ENCODE data around the gene CLDND2. TPM values are rescaled to one million over a fixed set of nuclear protein-coding genes. Genes with fewer than 3 reads are reported as not detected.

CLDND2 gene
- polyA plus RNA-seq, 4 donors = 0.25 to 4.1 (median 2.0) TPM; not detected in 1

- DNase-seq = peak in 1 of 2 donors; percentile 72
- Histone ChIP-seq H3K4me1 (ENCODE audit: control insufficient read depth in 3 of 3, insufficient read depth in 2 of 3, low read depth in 1 of 3, low read length in 2 of 3) (peaks cover 0 to 6% (median 0%) of the 10 kb centered on the region in 3 donors), H3K36me3 (ENCODE audit: control insufficient read depth in 3 of 3, insufficient read depth in 2 of 3, low read depth in 1 of 3, low read length in 3 of 3) (no peaks in the 10 kb centered on the region), H3K27ac (ENCODE audit: low read depth in 1 of 3, low read length in 2 of 3) (peak within 1 kb of the TSS in 2 of 3 donors; percentile 68 to 72), H3K4me3 (ENCODE audit: low read depth in 1 of 3, low read length in 3 of 3) (peak within 1 kb of the TSS in 1 of 3 donors; percentile 26), H3K27me3 (ENCODE audit: control insufficient read depth in 3 of 3, insufficient read depth in 3 of 3, low read length in 3 of 3) (no peaks in the 10 kb centered on the region), H3K9me3 (ENCODE audit: control insufficient read depth in 2 of 2, insufficient read depth in 1 of 2, low read depth in 1 of 2, low read length in 1 of 2) (no peaks in the 10 kb centered on the region)
- no peak for FAIRE-seq
- 47 to 63% (median 50%) methylated on average over 9 of the region's 9 CpGs for WGBS, 3 donors
Measured at GRCh38 chr19:51372649-51373504, 4.1 kb upstream of the CLDND2 start, which contains the start of gene NKG7. Gene NKG7 (minus strand): TSS chr19:51372654. CDS start chr19:51372535, 119 bp downstream.

DNA sequence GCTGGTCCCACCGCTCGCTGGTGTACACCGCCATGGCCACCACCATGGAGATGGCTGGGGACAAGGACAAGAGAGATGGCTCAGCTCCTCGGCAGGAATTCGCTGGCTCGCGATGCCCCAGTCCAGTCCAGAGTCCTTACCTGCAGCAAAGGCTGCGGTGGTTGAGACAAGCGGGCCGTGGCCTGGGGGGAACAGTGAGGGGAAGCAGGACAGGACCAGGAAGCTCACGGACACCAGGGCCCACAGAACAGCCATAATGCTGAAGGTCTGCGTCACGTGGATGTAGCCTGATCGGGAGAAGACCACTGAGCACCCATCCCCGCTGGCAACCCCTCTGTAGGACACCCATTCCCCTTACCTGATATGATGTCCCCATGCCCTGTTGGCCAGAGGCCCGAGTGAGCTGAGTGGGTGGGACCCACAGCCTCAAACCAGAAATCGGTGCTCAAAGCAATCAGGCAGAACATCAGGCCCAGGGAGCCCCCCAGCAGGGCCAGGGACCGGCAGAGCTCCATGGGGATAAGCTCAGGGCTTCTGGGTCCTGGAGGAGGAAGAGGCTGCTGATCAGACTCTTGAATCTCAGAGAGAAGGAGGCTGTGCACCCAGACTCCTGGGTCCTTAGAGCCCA is 3.3 kb upstream of the CLDND2 start:
- Histone ChIP-seq H3K27ac (ENCODE audit: low read depth in 1 of 3, low read length in 2 of 3) (peak overlapping the region in 2 of 3 donors; percentile 68 to 72), H3K9me3 (ENCODE audit: control insufficient read depth in 2 of 2, insufficient read depth in 1 of 2, low read depth in 1 of 2, low read length in 1 of 2) (no peaks in the 10 kb centered on the region), H3K4me3 (ENCODE audit: low read depth in 1 of 3, low read length in 3 of 3) (peak overlapping the region in 1 of 3 donors; percentile 26), H3K36me3 (ENCODE audit: control insufficient read depth in 3 of 3, insufficient read depth in 2 of 3, low read depth in 1 of 3, low read length in 3 of 3) (no peaks in the 10 kb centered on the region), H3K4me1 (ENCODE audit: control insufficient read depth in 3 of 3, insufficient read depth in 2 of 3, low read depth in 1 of 3, low read length in 2 of 3) (peaks cover 0 to 6% (median 0%) of the 10 kb centered on the region in 3 donors), H3K27me3 (ENCODE audit: control insufficient read depth in 3 of 3, insufficient read depth in 3 of 3, low read length in 3 of 3) (no peaks in the 10 kb centered on the region)
- FAIRE-seq = no peak
- WGBS, 3 donors = 61 to 82% (median 81%) methylated on average over 18 of the region's 18 CpGs
- DNase-seq = no peak

DNA sequence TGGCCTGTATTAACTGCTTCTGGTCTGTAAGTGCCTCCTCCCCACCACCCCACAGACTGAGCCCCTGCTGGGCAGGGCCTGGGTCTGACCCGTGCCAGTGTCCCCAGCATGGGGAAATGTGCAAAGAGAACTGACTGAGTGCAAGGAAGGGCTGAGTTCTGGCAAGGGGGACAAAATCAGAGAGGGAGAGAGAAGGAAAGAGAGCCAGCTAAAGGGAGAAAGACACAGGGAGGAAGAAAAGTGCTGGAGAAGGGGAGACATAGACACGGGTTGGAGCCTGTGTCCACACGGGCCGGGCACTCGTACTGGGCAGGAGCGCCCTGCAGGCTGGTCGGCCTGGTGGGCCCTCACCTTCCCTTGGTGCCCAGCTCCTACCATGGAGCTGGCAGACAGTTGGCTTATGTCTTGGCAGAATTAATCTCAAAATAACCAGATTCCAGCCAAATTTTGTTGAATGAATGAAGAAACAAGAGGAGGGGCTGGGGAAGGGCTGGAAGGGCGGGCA is 2.4 kb upstream of the CLDND2 start:
- DNase-seq (no peak), FAIRE-seq (no peak)
- Histone ChIP-seq H3K27ac (ENCODE audit: low read depth in 1 of 3, low read length in 2 of 3) (peak overlapping the region in 1 of 3 donors; percentile 6), H3K27me3 (ENCODE audit: control insufficient read depth in 3 of 3, insufficient read depth in 3 of 3, low read length in 3 of 3) (no peaks in the 10 kb centered on the region), H3K36me3 (ENCODE audit: control insufficient read depth in 3 of 3, insufficient read depth in 2 of 3, low read depth in 1 of 3, low read length in 3 of 3) (no peaks in the 10 kb centered on the region), H3K4me1 (ENCODE audit: control insufficient read depth in 3 of 3, insufficient read depth in 2 of 3, low read depth in 1 of 3, low read length in 2 of 3) (peaks cover 0 to 6% (median 0%) of the 10 kb centered on the region in 3 donors), H3K9me3 (ENCODE audit: control insufficient read depth in 2 of 2, insufficient read depth in 1 of 2, low read depth in 1 of 2, low read length in 1 of 2) (no peaks in the 10 kb centered on the region), H3K4me3 (ENCODE audit: low read depth in 1 of 3, low read length in 3 of 3) (peak overlapping the region in 1 of 3 donors; percentile 26)
- 67 to 81% (median 77%) methylated on average over 8 of the region's 8 CpGs for WGBS, 3 donors

DNA sequence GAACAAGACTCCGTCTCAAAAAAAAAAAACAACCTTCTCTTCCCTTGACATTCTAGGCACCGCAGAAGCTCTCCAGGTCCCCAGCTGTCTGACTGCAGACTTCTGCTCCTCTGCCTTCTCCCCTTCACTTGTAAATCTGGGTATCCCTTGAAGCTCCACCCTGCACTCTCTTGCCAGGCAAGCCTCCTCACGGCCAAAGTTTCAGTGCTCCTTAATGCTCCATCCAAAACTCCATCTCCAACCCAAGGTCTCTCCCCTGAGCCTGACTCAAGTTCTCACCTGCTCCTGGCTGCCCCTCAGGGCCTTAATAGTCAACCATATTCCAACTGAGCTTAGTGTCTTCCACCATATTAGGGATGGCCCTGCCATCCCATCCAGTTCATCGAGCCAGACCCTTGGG is 1.4 kb upstream of the CLDND2 start:
- Histone ChIP-seq H3K4me3 (ENCODE audit: low read depth in 1 of 3, low read length in 3 of 3) (no peak overlapping the region), H3K9me3 (ENCODE audit: control insufficient read depth in 2 of 2, insufficient read depth in 1 of 2, low read depth in 1 of 2, low read length in 1 of 2) (no peaks in the 10 kb centered on the region), H3K4me1 (ENCODE audit: control insufficient read depth in 3 of 3, insufficient read depth in 2 of 3, low read depth in 1 of 3, low read length in 2 of 3) (peaks cover 0 to 6% (median 0%) of the 10 kb centered on the region in 3 donors), H3K27ac (ENCODE audit: low read depth in 1 of 3, low read length in 2 of 3) (peak overlapping the region in 1 of 3 donors; percentile 8), H3K27me3 (ENCODE audit: control insufficient read depth in 3 of 3, insufficient read depth in 3 of 3, low read length in 3 of 3) (no peaks in the 10 kb centered on the region), H3K36me3 (ENCODE audit: control insufficient read depth in 3 of 3, insufficient read depth in 2 of 3, low read depth in 1 of 3, low read length in 3 of 3) (no peaks in the 10 kb centered on the region)
- DNase-seq (no peak), FAIRE-seq (no peak)
- 63 to 80% (median 72%) methylated on average over 3 to 4 of the region's 4 CpGs for WGBS, 3 donors

DNA sequence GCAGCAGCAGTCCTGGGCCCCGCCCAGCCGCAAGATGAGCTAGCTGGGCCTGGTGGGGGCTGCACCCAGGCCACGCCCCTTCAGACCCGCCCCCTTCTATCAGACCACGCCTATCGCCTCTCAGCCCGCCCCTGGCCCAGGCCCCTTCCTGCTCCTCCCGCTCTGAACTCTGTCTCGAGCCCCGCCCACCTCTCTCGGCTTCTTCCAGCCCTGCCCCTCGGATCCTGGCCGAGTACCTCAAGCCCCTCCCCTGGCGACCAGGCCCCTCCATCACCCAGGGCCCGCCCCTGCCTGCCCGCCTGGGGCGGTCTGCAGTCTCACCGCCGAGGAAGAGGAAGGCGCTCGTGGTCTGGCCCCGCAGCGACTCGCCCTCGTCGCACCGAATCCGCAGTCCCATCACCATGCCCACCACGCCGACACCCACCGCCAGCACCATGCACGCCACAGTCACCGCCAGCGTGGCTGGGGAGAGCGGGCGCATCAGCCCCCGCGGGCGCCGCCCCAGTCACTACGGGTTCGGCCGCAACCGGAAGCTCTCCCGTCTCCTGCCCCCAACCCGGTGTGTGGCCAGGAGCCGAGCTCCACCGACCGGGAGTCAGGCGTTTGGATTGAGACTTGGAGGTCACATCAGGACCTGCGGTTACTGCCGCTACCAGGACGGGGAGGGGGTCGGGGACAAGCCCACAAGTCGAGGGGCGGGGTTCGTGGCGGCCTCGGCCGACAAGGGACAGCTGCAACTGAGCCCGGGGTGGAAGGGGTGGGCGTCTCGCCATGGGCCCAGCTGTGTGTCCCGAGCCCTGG is 1.0 kb downstream of the CLDND2 start:
- WGBS, 3 donors = 0 to 1% (median 0%) methylated on average over 42 to 64 of the region's 64 CpGs
- H3K36me3 ChIP-seq (ENCODE audit: control insufficient read depth in 3 of 3, insufficient read depth in 2 of 3, low read depth in 1 of 3, low read length in 3 of 3) = peaks cover 0 to 5% (median 0%) of the 10 kb centered on the region in 3 donors
- DNase-seq (peak; percentile 98 to 100), FAIRE-seq (no peak)
- H3K27ac ChIP-seq (ENCODE audit: low read depth in 1 of 3, low read length in 2 of 3) = peak overlapping the region; percentile 93 to 95 (median 93)
- peaks cover 0 to 24% (median 0%) of the 10 kb centered on the region in 3 donors for H3K4me1 ChIP-seq (ENCODE audit: control insufficient read depth in 3 of 3, insufficient read depth in 2 of 3, low read depth in 1 of 3, low read length in 2 of 3)
- H3K27me3 ChIP-seq (ENCODE audit: control insufficient read depth in 3 of 3, insufficient read depth in 3 of 3, low read length in 3 of 3) = no peaks in the 10 kb centered on the region
- H3K4me3 ChIP-seq (ENCODE audit: low read depth in 1 of 3, low read length in 3 of 3) = peak overlapping the region; percentile 54 to 81 (median 67)
- H3K9me3 ChIP-seq (ENCODE audit: control insufficient read depth in 2 of 2, insufficient read depth in 1 of 2, low read depth in 1 of 2, low read length in 1 of 2) = no peaks in the 10 kb centered on the region

DNA sequence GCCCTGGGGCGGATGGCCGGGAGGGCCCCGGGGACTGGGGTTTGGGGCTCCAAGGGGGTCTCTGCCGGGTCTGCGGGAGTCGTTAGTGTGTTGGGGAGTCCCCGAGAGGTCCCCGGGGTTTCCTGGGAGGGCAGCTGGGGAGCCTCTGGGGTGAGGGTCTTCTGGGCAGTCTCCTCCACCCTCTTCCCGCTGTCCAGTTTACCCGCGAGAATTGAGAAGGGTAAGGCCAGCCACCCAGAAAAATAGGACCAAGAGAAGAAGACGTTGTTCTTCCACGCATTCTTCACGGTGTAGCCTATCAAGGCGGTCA is 1.6 kb downstream of the CLDND2 start:
- H3K4me3 ChIP-seq (ENCODE audit: low read depth in 1 of 3, low read length in 3 of 3) = peak overlapping the region; percentile 39 to 81 (median 67)
- 0 to 1% (median 0%) methylated on average over 15 of the region's 15 CpGs for WGBS, 3 donors
- H3K9me3 ChIP-seq (ENCODE audit: control insufficient read depth in 2 of 2, insufficient read depth in 1 of 2, low read depth in 1 of 2, low read length in 1 of 2) = no peaks in the 10 kb centered on the region
- H3K36me3 ChIP-seq (ENCODE audit: control insufficient read depth in 3 of 3, insufficient read depth in 2 of 3, low read depth in 1 of 3, low read length in 3 of 3) = peaks cover 0 to 5% (median 0%) of the 10 kb centered on the region in 3 donors
- H3K27ac ChIP-seq (ENCODE audit: low read depth in 1 of 3, low read length in 2 of 3) = peak overlapping the region; percentile 93 to 95 (median 93)
- no peak for FAIRE-seq
- no peak for DNase-seq
- H3K4me1 ChIP-seq (ENCODE audit: control insufficient read depth in 3 of 3, insufficient read depth in 2 of 3, low read depth in 1 of 3, low read length in 2 of 3) = peaks cover 0 to 30% (median 3%) of the 10 kb centered on the region in 3 donors
- H3K27me3 ChIP-seq (ENCODE audit: control insufficient read depth in 3 of 3, insufficient read depth in 3 of 3, low read length in 3 of 3) = no peaks in the 10 kb centered on the region

DNA sequence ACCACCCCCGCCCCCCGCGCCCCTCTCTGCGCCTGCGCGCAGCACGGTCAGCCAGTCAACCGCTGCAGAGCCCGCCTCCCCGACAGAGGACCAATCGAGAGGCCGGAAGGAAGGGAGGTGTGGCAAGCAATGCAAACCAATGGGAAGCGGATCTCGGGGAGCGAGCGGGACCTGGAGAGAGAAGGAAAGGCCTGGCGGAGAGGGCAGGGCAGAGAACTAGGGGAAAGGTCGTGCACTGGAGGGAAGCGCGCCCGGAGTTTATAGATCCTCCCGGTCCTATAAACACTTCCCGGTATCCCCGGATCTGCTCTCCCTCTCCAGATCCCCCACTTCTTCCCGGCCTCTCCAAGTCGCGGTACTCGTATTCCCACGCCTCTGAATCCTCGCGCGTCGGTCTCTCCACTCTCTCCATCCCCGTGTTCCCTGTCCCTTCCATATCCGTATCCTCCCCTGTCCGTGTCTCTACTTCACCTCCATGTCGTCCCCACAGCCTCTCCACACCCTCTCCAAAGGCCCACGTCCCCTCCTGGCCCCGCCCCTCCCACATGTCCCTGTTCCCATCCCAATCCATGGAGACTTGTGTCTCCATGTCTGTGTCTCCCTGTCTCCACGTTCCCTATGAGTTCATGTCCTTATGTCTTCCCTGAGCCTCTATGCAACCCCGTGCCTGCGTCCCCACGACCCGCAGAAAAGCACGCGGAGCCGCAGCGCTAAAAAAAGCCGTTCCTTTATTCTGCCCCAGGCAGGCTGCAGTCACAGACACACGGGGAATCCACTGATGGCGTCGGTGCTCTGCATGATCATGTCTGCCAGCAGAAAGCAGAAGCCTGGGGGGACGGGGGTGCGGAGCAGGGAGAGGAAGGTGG is 2.2 kb downstream of the CLDND2 start:
- 0 to 1% (median 1%) methylated on average over 52 to 54 of the region's 54 CpGs for WGBS, 3 donors
- Histone ChIP-seq H3K27ac (ENCODE audit: low read depth in 1 of 3, low read length in 2 of 3) (peak overlapping the region; percentile 93 to 97 (median 97)), H3K4me3 (ENCODE audit: low read depth in 1 of 3, low read length in 3 of 3) (peak overlapping the region; percentile 63 to 98 (median 81)), H3K9me3 (ENCODE audit: control insufficient read depth in 2 of 2, insufficient read depth in 1 of 2, low read depth in 1 of 2, low read length in 1 of 2) (no peaks in the 10 kb centered on the region), H3K27me3 (ENCODE audit: control insufficient read depth in 3 of 3, insufficient read depth in 3 of 3, low read length in 3 of 3) (no peaks in the 10 kb centered on the region), H3K4me1 (ENCODE audit: control insufficient read depth in 3 of 3, insufficient read depth in 2 of 3, low read depth in 1 of 3, low read length in 2 of 3) (peaks cover 0 to 36% (median 3%) of the 10 kb centered on the region in 3 donors), H3K36me3 (ENCODE audit: control insufficient read depth in 3 of 3, insufficient read depth in 2 of 3, low read depth in 1 of 3, low read length in 3 of 3) (peaks cover 0 to 7% (median 0%) of the 10 kb centered on the region in 3 donors)
- no peak for FAIRE-seq
- DNase-seq = peak; percentile 99 to 100

Data from small intestine (tissue), 7 donors.